Colon (tissue), 2 donors: ENCODE data around the gene RAB11B.
"Not testable (repeated sequence)": the region's sequence is repeated elsewhere in the genome, so short reads cannot be mapped to it uniquely, and the experiment has no call there.

Experiments
- FAIRE-seq: peaks from 2 replicates; lab custom pipeline; 2012; peaks lifted over from hg19 to GRCh38; lab: Jason Lieb, UNC
- donor health status: control.
- donor health status: control.

The RAB11B gene

DNA sequence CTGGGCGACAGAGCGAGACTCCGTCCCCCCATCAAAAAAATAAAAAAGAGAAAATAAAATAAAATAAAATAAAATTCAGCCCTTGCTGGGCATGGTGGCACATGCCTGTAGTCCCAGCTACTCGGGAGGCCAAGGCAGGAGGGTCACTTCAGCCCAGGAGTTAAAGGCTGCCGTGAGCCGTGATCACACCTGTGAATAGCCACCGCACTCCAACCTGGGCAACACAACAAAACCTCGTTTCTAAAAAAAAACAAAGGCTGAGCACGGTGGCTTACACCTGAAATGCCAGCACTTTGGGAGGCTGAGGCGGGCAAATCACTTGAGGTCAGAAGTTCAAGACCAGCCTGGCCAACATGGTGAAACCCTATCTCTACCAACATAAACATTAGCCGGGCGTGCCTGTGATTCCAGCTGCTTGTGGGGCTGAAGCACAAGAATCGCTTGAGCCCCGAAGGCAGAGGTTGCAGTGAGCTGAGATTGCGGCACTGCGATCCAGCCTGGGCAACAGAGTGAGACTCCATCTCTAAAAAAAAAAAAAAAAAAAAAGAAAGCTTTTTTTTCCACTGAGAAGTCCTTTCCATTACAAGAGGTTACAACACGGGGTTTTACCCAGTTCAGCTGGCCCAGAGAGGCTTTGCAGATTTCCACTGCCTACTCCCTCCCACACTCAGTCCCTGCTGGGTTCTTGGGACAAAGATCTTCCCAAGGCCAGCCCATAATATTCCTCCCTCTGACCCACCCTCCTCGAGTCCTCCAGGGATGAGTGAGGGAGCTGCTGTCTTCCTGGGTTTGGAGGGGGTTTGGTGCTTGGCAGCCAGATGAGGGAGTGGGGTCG, 19.8 kb upstream of the RAB11B start:
- no peak for FAIRE-seq

DNA sequence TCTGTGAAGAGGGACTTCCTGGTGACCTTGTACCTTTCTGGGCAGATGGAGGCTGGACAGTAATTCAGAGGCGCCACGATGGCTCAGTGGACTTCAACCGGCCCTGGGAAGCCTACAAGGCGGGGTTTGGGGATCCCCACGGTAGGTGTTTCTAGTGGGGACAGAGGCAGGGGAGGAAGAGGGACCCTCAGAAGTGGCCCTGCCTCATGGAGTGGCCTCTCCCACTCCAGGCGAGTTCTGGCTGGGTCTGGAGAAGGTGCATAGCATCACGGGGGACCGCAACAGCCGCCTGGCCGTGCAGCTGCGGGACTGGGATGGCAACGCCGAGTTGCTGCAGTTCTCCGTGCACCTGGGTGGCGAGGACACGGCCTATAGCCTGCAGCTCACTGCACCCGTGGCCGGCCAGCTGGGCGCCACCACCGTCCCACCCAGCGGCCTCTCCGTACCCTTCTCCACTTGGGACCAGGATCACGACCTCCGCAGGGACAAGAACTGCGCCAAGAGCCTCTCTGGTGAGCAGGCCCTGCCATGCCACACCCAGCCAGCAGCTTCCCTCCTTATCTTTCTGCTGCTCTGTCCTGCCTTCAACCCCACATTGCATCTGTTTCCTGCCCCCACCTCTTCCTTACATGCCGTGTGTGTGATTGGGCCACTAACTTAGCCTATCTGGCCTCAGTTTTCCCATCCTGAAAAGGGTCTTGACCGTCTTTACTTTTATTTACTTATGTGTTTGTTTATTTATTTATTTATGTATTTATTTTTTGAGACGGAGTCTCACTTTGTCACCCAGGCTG, 19.0 kb upstream of the RAB11B start:
- FAIRE-seq, result no peak

DNA sequence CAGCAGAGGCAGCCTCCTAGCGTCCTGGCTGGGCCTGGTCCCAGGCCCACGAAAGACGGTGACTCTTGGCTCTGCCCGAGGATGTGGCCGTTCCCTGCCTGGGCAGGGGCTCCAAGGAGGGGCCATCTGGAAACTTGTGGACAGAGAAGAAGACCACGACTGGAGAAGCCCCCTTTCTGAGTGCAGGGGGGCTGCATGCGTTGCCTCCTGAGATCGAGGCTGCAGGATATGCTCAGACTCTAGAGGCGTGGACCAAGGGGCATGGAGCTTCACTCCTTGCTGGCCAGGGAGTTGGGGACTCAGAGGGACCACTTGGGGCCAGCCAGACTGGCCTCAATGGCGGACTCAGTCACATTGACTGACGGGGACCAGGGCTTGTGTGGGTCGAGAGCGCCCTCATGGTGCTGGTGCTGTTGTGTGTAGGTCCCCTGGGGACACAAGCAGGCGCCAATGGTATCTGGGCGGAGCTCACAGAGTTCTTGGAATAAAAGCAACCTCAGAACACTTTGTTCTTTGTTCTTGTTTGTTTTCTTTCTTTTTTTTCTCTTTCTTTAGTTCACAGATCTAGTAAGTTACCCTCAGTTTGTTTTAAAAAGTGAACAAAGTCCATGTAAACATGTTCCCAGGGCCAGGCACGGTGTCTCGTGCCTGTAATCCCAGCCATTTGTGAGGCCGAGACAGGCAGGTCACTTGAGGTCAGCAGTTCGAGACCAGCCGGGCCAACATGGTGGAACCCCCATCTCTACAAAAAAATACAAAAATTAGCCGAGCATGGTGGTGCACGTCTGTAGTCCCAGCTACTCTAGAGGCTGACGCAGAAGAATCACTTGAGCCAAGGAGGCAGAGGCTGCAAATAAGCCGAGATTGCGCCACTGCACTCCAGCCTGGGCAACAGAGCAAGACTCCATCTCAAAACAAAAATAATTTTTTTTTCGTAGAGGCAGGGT, 16.0 kb upstream of the RAB11B start:
- no peak for FAIRE-seq

DNA sequence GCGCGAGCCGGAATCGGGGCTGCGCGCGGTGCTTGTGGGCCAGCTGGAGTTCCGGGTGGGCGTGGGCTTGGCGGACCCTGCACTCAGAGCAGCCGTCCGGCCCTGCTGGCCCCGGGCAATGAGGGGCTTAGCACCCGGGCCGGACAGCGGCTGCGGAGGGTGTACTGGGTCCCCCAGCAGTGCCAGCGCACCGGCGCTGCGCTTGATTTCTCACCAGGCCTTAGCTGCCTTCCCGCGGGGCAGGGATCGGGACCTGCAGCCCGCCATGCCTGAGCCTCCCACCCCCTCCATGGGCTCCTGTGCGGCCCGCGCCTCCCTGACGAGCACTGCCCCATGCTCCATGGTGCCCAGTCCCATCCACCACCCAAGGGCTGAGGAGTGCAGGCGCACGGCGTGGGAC, 14.4 kb upstream of the RAB11B start:
- not testable (repeated sequence) for FAIRE-seq

DNA sequence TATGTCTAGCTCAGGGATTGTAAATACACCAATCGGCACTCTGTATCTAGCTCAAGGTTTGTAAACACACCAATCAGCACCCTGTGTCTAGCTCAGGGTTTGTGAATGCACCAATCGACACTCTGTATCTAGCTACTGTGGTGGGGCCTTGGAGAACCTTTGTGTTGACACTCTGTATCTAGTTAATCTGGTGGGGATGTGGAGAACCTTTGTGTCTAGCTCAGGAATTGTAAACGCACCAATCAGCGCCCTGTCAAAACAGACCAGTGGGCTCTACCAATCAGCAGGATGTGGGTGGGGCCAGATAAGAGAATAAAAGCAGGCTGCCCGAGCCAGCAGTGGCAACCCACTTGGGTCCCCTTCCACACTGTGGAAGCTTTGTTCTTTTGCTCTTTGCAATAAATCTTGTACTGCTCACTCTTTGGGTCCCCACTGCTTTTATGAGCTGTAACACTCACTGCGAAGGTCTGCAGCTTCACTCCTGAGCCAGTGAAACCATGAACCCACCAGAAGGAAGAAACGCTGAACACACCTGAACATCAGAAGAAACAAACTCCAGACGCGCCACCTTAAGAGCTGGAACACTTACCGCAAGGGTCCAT, 13.7 kb upstream of the RAB11B start:
- not testable (repeated sequence) for FAIRE-seq

DNA sequence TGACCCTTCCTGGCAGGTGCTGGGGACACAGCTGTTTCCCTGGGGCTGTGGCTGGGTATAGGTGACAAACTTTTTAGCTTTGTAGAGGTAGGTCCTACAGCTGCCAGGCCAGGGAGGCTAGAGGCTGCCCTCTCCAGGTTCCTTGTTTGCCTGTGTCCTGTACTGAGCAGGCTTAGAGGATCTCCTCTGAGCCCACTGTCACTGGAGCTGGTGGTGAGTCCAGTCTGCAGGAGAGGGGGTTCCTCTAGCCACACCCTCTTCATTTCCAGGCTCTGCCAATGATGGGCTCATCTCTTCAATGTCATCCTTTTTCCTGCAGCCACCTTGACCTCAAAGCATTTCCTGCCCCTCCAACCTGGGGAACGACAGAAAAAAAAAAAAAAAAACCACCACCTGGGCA, 12.6 kb upstream of the RAB11B start:
- no peak for FAIRE-seq

DNA sequence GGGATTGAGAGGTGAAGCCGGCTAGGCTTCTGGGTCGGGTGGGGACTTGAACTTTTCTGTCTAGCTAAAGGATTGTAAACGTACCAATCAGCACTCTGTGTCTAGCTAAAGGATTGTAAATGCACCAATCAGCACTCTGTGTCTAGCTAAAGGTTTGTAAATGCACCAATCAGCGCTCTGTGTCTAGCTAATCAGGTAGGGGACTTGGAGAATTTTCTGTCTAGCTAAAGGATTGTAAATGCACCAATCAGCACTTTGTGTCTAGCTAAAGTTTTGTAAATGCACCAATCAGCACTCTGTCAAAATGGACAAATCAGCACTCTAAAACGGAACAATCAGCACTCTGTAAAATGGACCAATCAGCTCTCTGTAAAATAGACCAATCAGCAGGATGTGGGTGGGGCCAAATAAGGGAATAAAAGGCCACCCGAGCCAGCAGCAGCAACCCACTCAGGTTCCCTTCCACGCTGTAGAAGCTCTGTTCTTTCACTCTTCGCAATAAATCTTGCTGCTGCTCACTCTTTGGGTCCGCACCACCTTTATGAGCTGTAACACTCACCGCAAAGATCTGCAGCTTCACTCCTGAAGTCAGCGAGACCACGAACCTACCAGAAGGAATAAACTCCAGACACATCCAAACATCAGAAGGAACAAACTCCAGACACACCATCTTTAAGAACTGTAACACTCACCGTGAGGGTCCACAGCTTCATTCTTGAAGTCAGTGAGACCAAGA, 10.8 kb upstream of the RAB11B start:
- FAIRE-seq, result not testable (repeated sequence)

DNA sequence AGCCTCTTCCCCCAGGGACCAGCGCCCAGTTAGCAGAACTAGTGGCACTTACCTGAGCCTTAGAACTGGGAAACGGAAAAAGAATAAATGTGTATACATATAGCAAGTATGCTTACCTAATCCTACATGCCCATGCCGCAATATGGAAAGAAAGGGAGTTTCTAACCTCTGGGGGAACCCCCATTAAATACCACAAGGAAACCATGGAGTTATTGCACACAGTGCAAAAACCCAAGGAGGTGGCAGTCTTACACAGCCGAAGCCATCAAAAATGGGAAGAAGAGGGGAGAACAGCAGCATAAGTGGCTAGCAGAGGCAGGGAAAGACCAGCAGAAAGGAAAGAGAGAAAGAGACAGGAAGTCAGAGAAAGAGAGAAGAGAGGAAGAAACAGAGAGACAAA, 5.6 kb upstream of the RAB11B start:
- not testable (repeated sequence) for FAIRE-seq

DNA sequence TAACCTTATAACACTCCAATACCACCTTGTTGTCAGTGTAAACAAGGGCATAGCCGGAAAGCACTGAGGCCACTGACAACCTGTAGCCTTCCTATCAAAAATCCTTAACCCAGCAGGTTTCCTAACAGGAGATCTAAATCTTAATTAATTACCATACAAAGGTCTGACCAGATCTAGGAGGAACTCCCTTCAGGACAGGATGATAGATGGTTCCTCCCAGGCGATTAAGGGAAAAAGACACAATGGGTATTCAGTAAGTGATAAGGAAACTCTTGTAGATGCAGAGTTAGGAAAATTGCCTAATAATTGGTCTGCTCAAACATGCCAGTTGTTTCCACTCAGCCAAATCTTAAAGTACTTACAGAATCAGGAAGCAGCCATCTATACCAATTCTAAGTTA, 5.1 kb upstream of the RAB11B start:
- not testable (repeated sequence) for FAIRE-seq

DNA sequence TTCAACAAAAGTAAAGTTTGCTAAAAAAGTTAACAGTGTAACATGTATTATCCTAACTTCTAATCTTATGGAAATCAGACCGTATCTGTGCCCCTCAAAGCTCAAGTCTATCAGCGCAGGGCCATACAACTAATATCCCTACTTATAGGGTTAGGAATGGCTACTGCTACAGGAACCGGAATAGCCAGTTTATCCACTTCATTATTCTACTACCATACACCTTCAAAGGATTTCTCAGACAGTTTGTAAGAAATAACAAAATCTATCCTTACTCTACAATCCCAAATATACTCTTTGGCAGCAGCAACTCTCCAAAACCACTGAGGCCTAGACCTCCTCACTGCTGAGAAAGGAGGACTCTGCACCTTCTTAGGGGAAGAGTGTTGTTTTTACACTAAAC, 4.6 kb upstream of the RAB11B start:
- not testable (repeated sequence) for FAIRE-seq

DNA sequence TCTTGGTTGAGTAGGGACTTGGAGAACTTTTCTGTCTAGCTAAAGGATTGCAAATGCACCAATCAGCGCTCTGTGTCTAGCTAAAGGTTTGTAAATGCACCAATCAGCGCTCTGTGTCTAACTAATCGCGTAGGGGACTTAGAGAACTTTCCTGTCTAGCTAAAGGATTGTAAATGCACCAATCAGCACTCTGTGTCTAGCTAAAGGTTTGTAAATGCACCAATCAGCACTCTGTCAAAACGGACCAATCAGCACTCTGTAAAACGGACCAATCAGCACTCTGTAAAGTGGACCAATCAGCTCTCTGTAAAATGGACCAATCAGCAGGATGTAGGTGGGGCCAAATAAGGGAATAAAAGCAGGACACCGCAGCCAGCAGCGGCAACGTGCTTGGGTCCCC, 3.7 kb upstream of the RAB11B start:
- not testable (repeated sequence) for FAIRE-seq

DNA sequence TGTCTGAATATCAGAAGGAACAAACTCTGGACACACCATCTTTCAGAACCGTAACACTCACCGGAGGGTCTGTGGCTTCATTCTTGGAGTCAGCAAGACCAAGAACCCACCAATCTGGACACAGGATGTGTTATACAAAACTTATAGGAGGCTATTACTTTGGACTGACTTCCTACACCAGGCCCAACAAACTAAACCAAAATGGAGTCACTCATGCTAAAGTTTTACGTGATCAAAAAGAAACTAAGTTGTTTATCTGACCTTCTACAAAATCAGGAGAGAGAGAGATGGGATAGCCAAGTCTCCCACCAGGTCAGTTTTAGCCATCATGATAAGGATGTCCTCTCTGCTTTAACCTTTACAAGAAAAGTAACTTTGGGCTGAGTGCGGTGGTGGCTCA, 3.2 kb upstream of the RAB11B start:
- no peak for FAIRE-seq

DNA sequence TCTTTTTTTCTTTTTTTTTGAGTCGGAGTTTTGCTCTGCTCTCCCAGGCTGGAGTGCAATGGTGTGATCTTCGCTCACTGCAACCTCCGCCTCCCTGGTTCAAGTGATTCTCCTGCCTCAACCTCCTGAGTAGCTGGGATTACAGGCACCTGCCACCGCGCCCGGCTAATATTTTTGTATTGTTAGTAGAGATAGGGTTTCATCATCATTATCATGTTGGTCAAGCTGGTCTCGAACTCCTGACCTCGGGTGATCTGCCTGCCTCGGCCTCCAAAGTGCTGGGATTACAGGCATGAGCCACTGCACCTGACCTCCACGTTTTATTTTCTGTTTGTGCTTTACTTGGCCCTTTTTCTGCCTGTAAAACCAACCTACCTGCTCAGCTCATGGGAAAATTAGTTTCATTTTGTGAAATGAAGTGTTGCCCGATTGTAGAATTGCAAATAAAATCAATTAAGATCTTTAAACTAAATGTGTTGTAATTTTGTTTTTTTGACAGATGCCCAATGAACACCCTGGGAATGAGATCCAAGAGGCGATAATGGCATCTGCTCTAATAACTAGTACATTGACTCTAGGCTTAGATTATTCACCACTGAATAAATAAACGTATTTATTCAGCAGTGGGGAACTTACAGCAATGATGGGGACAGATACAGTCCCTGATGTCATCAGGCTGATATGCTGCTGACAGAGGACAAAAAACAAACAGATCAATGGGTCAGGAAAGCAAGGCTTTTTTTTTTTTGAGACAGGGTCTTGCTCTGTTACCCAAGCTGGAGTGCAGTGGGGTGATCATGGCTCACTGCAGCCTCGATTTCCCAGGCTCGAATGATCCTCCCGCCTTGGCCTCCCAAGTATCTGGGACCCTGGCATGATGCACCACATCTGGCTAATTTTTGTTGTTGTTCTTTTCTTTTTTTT, 2.2 kb upstream of the RAB11B start:
- no peak for FAIRE-seq

DNA sequence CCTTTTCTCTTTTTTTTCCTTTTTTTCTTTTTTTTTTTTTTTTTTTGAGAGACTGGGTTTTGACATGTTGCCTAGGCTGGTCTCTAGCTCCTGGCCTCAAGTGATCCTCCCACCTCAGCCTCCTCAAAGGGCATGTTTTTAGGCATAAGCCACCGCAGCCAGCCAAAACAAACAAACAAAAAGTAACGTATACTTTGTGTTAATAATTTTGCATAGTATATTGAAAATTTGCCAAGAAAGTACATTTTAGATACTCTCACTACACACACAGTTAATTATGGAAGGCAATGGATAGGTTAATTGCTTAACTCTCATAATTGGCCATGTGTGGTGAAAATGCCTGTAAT, 1.6 kb upstream of the RAB11B start:
- no peak for FAIRE-seq

DNA sequence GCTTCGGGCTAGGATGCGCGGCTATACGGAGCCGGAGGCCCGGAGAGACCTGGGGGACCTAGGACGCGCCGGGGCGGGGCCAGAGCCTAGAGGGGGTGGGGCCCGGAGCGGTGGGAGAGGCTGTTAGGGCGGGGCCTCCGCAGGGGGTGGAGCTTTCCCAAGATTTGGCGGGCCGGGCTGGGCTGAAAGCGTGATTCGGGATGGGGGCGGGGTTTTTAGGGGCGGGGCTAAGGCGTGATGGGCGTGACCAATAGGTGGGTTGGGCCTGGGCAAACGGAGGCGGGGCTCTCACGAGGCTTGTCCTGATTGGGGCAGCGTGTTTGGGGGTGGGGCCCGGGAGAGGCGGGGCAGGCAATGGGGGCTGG, 439 bp downstream of the RAB11B start:
- FAIRE-seq, result no peak

DNA sequence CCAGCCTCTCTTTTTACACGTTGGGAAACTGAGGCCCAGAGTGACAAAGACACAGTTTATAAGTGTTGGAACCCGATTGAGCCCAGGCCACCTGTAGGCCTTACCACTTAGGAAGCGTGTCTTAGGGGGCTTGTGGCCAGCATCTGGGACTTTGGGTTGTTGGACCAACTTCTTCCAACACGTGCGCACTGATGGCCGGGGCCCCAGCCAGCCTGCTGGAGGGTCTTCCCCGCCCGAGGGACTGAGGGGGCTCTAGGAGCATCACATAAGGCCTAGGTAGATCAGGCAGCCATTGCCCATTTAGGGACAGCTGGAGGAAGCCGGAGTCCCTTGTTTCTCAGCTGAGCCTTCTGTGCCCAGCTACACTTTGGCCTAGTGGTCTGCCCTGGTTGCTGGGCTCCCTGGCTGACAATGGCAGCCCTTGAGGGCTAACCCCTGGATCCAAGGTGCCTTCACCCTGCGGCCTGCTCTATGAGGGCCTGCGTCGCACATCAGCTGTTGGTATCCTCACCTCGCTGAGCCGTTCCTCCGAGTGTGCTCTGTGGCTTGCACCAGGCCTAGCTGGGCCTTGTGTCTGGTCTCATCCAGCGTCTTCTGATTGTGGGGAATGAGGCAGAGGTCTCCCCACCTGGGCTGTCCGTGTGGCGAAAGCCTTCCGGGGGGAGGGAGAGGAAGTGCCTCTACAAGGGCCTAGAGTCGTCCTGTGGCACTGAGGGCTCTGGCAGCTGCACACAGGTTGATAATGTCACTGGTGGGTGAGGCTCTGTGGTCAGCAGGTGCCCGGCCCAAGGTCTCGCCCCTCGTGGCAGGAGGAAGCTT, 1.2 kb downstream of the RAB11B start:
- no peak for FAIRE-seq

DNA sequence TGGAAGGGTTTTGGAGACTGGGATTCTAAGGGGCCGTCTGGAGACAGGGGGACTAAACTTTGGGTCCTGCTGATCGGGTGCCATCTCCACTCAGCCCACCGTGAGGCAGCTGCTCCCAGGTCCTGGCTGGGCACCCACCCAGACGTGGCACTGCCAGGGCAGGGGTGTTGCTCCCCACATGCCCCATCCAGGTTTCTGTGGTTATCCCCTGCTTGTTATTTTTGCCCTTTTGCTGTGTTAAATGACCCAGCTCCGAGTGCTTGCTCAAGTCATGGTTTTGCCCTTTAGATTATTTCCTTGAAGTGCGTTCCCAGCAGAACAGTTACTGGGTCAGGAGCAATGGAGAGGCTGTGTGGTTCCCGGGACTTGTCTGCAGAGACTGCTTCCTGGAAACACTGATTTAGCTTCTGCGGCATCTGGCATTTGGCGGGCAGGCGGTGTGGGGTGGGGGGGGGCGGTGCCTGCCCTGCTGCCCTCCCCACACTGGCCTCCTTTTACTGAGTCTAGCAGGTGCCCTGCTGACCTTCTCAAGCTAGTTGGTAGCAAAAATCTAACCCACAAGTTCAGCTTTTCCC, 1.9 kb downstream of the RAB11B start:
- no peak for FAIRE-seq

DNA sequence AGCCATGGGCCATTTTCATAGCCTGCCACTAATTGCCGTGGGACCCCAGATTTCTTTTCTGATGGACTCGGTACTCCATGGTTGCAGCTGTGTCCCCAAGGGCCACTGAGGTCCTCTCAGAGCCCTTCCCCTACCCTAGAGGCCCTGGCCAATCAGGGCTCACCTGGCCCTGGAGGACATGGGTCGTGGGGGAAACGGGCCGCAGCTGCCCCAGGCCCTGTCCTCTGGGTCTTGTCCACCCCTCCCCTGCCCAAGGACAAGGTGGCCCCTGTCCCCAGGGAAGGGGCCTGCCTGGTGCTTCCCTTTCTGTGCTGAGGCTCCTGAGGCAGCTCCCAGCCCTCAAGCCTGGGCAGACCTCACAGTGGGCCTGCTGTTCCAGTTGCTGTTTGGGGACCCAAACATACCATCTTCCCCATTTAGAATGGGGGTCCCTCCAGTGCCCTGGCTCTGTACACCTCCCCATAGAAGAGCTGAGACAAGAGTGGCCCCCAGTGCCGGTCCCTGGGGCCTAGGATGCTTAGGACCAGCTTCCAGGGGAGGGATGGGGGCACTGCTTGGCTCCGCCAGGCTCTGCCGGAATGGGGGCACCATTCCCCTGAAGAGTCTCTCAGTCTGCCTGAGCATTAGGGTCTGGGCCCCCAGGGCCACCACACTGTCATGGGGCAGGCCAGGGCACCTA, 3.2 kb downstream of the RAB11B start:
- FAIRE-seq, result no peak
